Stimulated activated CD8-positive, alpha-beta memory T cell treated with anti-CD3 and anti-CD28 coated beads, Interleukin-7, amount 100 ng/mL, for 1 hour (primary cell): Measurements from ENCODE around the gene NAXE.
"Not testable (repeated sequence)": the region's sequence is repeated elsewhere in the genome, so short reads cannot be mapped to it uniquely, and the experiment has no call there.

Experiments
- DNase-seq, 2 donors: peaks; one replicate each; pipeline ENCODE4 v3.0.0-alpha.2; 2020; ENCODE audit warnings: low read depth in 2 of 2

The NAXE gene

GRCh38 chr1:156623946-156624813 is 32.6 kb downstream of the NAXE start:
- no peak for DNase-seq

GRCh38 chr1:156624814-156625435 is 33.3 kb downstream of the NAXE start:
- DNase-seq = no peak

GRCh38 chr1:156625436-156626078 is 34.0 kb downstream of the NAXE start:
- DNase-seq = peak; percentile 44 to 54

GRCh38 chr1:156626079-156626438 is 34.5 kb downstream of the NAXE start:
- DNase-seq = no peak

- no peak for DNase-seq
Measured at GRCh38 chr1:156627313-156627880, 35.8 kb downstream of the NAXE start.

DNA sequence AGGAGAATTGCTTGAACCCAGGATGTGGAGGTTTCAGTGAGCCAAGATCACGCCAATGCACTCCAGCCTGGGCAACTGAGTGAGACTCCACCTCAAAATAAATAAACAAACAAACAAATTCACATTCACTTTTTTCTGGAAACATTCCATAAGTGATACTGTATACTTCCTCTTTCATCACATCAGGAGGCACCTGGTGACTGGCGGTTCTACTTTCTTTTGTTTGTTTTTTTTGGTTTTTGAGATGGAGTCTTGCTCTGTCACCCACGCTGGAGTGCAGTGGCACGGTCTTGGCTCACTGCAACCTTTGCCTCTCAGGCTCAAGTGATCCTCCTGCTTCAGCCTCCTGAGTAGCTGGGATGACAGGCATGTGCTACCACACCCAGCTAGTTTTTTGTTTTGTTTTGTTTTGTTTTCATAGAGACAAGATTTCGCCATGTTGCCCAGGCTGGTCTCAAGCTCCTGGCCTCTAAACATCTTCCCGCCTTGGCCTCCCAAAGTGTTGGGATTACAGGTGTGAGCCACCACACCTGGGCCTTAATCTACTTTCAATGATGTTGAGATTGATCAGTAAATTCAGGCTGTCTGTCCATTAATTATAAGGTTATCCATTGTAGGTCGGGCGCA is 38.4 kb downstream of the NAXE start:
- DNase-seq = no peak

DNA sequence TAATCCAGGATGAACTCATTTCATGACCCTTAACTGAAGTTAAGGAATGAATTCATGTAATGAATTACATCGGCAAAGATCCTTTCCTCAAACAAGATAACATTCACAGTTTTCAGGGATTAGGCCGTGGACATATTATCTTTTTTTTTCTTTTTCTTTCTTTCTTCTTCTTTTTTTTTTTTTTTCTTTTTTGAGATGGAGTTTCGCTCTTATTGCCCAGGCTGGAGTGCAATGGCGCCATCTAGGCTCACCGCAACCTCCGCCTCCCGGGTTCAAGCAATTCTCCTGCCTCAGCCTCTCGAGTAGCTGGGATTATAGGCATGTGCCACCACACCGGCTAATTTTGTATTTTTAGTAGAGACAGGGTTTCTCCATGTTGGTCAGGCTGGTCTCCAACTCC is 39.6 kb downstream of the NAXE start:
- DNase-seq = not testable (repeated sequence)

DNA sequence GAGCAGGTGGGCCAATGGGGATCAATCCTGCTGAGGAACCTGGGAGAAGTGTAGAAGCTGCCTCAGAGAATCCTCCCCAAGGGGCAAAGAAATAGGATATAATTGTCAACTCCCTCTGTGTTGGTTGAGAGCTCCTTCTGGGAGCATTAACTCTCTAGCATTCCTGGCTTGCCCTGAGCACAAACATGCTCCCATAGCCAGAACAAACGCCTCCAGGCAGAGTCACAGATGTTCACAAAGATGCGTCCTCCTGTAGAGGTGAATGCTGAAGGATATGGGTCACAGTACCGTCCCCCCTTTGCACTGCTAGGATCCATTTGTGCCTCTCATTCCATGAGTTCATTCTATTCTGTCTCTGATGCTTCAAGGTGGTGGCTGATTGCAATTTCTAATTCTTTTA is 40.8 kb downstream of the NAXE start:
- no peak for DNase-seq

GRCh38 chr1:156638189-156638985 is 46.8 kb downstream of the NAXE start:
- no peak for DNase-seq

DNA sequence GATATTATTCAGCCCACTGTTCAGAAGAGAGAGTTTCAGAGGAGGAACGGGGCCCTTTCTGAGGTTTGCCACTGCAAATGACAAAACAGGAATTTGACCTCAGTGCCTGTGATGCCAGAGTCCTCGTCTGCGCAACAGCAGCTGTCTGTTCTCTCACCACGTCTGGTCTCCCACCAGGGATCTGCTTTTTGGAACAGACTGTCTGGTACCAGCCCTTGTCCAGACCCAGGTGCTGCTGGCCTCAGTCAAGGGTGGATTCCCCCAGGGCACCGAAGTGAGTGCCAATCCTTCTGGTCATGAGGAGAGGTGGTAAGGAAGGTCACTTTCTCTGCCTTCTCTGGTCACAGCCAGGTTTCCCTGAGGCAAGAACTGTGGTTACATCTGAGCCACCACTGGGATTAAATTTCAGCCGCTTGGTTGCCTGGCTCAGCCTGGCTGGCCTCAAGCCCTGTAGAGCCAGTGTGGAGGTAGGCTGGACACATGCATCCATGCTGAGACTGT is 48.1 kb downstream of the NAXE start:
- DNase-seq = no peak

GRCh38 chr1:156640842-156641706 is 49.5 kb downstream of the NAXE start:
- no peak for DNase-seq

GRCh38 chr1:156641761-156642264 is 50.2 kb downstream of the NAXE start, which contains the start of gene BCAN:
Gene BCAN, plus strand, starts transcription at chr1:156642117. Its CDS starts 3,938 bp downstream, at chr1:156646055.
- DNase-seq = no peak

DNA sequence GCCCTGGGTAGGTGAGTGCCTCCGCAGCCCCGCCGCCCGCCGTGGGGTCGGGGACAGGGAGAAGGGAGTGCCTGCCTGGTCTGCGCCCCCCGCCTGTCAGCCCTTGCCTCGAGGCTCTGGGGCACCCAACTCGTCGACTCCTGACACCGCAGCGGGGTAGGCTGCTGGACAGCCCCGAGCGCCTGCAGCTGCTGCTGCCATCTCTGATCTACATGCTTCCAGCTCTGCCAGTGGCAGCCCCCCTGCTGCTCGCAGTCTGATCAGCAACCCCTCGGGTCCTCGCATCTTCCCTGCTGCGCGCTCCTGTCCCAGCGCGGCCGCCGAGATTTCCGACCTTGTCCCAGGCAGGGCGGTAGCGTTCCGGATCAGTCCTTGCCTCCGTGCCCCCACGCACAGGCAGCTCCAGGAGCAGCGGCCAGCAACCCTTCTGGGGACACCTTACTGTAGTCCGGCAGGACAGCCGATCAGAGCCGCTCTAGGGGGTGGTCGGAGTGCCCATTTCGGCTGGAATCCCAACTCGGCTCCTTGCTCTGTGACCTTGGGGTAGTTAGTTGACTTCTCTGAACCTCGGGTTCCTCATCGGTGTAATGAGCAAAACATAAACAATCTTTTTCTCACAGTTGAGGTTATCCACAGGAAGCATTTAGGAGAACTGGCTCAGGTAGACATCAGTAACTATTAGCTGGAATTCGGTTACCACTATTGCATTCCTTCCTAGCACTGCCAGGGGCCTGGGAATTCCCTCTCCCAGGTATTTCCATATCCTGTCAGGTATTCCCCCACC is 50.9 kb downstream of the NAXE start:
- no peak for DNase-seq

DNA sequence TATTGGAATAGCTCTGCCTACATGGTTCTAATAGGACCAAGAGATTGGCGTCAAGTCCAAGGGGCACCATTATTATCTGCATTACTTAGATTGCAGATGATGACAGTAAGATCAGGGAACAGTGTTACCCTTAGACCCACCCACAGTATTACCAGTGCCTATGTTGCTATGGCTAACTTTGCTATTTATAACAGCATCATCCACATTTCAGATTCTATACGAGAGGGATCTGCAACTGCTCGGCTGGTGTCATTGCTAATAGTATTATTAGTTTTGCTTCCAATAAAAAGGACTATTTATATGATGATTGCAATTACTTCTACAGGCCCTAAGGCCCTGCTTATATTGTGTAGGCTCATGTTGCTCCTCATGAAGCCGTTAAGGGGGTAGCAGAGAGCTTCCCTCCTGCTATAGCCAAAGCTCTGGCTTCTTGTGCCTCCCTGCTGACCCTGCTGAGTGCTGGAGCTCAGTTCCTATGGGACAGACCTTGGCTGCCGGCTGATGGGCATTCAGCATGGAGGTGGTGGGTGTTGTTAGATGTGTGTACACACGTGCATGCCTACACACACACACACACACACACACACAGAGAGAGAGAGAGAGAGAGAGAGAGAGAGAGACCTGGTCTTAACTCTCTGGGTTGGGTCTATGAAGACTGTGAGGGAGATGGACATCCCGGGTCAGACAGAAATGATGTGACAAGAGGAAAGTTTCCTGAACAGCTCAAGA is 51.6 kb downstream of the NAXE start:
- DNase-seq = no peak

GRCh38 chr1:156643778-156644092 is 52.2 kb downstream of the NAXE start:
- DNase-seq = no peak
